ENCODE data around the gene PLA2G4E.

DNA sequence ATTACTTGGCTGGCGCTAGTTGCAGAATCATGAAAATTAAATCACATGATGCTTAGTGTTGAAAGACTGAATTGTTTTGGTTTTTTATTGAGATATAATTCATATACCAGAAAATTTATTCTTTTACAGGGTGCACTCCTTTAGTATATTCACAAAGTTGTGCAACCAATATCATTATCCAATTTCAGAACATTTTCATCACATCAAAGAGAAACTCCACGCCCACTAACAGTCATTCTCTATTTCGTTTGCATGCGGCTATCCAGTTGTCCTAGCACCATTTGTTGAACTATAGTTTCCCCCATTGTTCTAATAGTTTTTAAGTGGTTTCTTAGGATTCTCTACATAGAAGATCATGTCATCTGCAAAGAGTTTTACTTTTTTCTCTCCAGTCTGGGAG, 52.1 kb downstream of the PLA2G4E start:
- TF ChIP-seq, protein P1, sequence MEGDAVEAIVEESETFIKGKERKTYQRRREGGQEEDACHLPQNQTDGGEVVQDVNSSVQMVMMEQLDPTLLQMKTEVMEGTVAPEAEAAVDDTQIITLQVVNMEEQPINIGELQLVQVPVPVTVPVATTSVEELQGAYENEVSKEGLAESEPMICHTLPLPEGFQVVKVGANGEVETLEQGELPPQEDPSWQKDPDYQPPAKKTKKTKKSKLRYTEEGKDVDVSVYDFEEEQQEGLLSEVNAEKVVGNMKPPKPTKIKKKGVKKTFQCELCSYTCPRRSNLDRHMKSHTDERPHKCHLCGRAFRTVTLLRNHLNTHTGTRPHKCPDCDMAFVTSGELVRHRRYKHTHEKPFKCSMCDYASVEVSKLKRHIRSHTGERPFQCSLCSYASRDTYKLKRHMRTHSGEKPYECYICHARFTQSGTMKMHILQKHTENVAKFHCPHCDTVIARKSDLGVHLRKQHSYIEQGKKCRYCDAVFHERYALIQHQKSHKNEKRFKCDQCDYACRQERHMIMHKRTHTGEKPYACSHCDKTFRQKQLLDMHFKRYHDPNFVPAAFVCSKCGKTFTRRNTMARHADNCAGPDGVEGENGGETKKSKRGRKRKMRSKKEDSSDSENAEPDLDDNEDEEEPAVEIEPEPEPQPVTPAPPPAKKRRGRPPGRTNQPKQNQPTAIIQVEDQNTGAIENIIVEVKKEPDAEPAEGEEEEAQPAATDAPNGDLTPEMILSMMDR (IDR thresholded peaks at IDR 0.05) = no peak
- TF ChIP-seq ZFX (IDR thresholded peaks at IDR 0.05; ENCODE audit: borderline replicate concordance) = no peak

All from 22Rv1 (cell line).